Endothelial cell of umbilical vein (primary cell): Measurements from ENCODE around the gene PSME3IP1. TPM values are rescaled to one million over a fixed set of nuclear protein-coding genes. Genes with fewer than 3 reads are reported as not detected.
A peak's percentile ranks its signal among the peaks of the same experiment; 100 is the strongest.

ENCODE experiments used
- BruUV-seq: library from RNA; stranded (reverse); fragments of 400-500 nt; replicated peaks from 2 replicates; lab custom pipeline; 2021; lab: Mats Ljungman, UMichigan
- CTCF ChIA-PET: fragments of 300-600, 350-600 bp; sonication (Branson Sonifier 250); formaldehyde crosslinking; loops from one replicate; lab custom pipeline; 2021; ENCODE audit warnings: antibody characterized with exemption, inconsistent platforms; lab: Charles Lee
- POLR2A ChIA-PET: fragments of 300-600, 350-600 bp; sonication (Branson Sonifier 250); formaldehyde crosslinking; loops from one replicate; lab custom pipeline; 2021; ENCODE audit warnings: antibody characterized with exemption, inconsistent platforms; lab: Charles Lee
- DNase-seq: peaks from one replicate; pipeline ENCODE4 v3.0.0-alpha.2; 2011; ENCODE audit warnings: low read depth, low spot score
- FAIRE-seq: peaks from 2 replicates; lab custom pipeline; 2011; peaks lifted over from hg19 to GRCh38; lab: Jason Lieb, UNC
- H2AFZ ChIP-seq: 2 replicates; pipeline ENCODE4 v1.6.0; 2012; ENCODE audit warnings: low read depth, low read length, control low read depth, inconsistent platforms
- H3K27ac ChIP-seq: 2 replicates; pipeline ENCODE4 v1.5.1; 2011; ENCODE audit warnings: low read depth, mild to moderate bottlenecking, control low read depth, low read length, moderate library complexity; ENCODE audit not compliant: insufficient read depth
- H3K27me3 ChIP-seq, 2 experiments: 2 replicates each; pipeline versions ENCODE4 v1.6.0 to v1.6.1; 2011; ENCODE audit warnings: low read length in 2 of 2, mixed read lengths in 1 of 2; ENCODE audit not compliant: control insufficient read depth in 2 of 2, insufficient read depth in 2 of 2
- H3K36me3 ChIP-seq, 2 experiments: 2 replicates in 1 of 2; 3 replicates in 1 of 2; pipeline ENCODE4 v1.5.1; 2011; ENCODE audit warnings: low read length in 2 of 2, mild to moderate bottlenecking in 1 of 2, moderate library complexity in 1 of 2; ENCODE audit not compliant: control insufficient read depth in 2 of 2, insufficient read depth in 2 of 2; ENCODE audit errors: extremely low read depth in 1 of 2
- H3K4me1 ChIP-seq: 3 replicates; pipeline ENCODE4 v1.5.1; 2011; ENCODE audit warnings: mild to moderate bottlenecking, low read length; ENCODE audit not compliant: control insufficient read depth, insufficient read depth; ENCODE audit errors: extremely low read depth
- H3K4me2 ChIP-seq: 2 replicates; pipeline ENCODE4 v1.6.1; 2011; ENCODE audit warnings: low read length, control low read depth, mixed read lengths; ENCODE audit not compliant: insufficient read depth
- H3K4me3 ChIP-seq, 3 experiments: fragments of 200-600 bp in 1 of 3; sonication (generic), shearing (Covaris generic) in 1 of 3; replicated peaks in 1 of 3; 2 replicates each; pipeline ENCODE4 v1.5.1; 2011 to 2016; ENCODE audit warnings: control low read depth in 3 of 3, low read length in 3 of 3, mild to moderate bottlenecking in 2 of 3, inconsistent platforms in 1 of 3, low read depth in 1 of 3, moderate library complexity in 1 of 3; ENCODE audit not compliant: insufficient read depth in 1 of 3
- H3K79me2 ChIP-seq: 2 replicates; pipeline ENCODE4 v1.6.0; 2012; ENCODE audit warnings: low read length, inconsistent platforms; ENCODE audit not compliant: control insufficient read depth, insufficient read depth
- H3K9ac ChIP-seq: replicated peaks from 2 replicates; pipeline ENCODE3; 2011; ENCODE audit warnings: low read length, control low read depth; ENCODE audit not compliant: insufficient read depth; ENCODE audit errors: extremely low read depth
- H3K9me1 ChIP-seq: replicated peaks from 3 replicates; pipeline ENCODE4 v1.6.0; 2011; ENCODE audit warnings: mild to moderate bottlenecking, low read length; ENCODE audit not compliant: control insufficient read depth, insufficient read depth; ENCODE audit errors: extremely low read depth
- H3K9me3 ChIP-seq: replicated peaks from 2 replicates; pipeline ENCODE4 v1.5.1; 2012; ENCODE audit warnings: low read length, inconsistent platforms; ENCODE audit not compliant: control insufficient read depth, insufficient read depth
- H4K20me1 ChIP-seq: replicated peaks from 2 replicates; pipeline ENCODE3; 2011; ENCODE audit warnings: mild to moderate bottlenecking, low read length; ENCODE audit not compliant: control insufficient read depth, insufficient read depth; ENCODE audit errors: extremely low read depth
- CTCF ChIP-seq, 2 donors: IDR thresholded peaks; 1 replicate in 1 of 2; 2 replicates in 1 of 2; pipeline ENCODE4 v1.5.1; 2011; ENCODE audit warnings: low read length in 2 of 2, mild to moderate bottlenecking in 2 of 2, moderate library complexity in 2 of 2, control low read depth in 1 of 2, inconsistent platforms in 1 of 2, low read depth in 1 of 2; ENCODE audit not compliant: insufficient read depth in 1 of 2; ENCODE audit errors: extremely low read depth in 1 of 2
- EZH2 ChIP-seq: IDR thresholded peaks from 2 replicates; pipeline ENCODE4 v1.6.1; 2012; ENCODE audit warnings: borderline replicate concordance, low read depth, mild to moderate bottlenecking, moderate library complexity, low read length, inconsistent platforms; ENCODE audit not compliant: severe bottlenecking
- FOS ChIP-seq: IDR thresholded peaks from 2 replicates; pipeline ENCODE4 v1.6.1; 2011; ENCODE audit warnings: mild to moderate bottlenecking, low read length, moderate library complexity, borderline replicate concordance; ENCODE audit not compliant: insufficient read depth
- GATA2 ChIP-seq: IDR thresholded peaks from 2 replicates; pipeline ENCODE4 v1.7.0; 2011; ENCODE audit warnings: low read depth, mild to moderate bottlenecking, moderate library complexity, mixed read lengths, low read length; ENCODE audit not compliant: insufficient read length, insufficient read depth
- JUN ChIP-seq: IDR thresholded peaks from 2 replicates; pipeline ENCODE4 v1.6.1; 2011; ENCODE audit warnings: borderline replicate concordance, low read depth; ENCODE audit not compliant: insufficient read length, insufficient read depth
- MAX ChIP-seq: IDR thresholded peaks from 2 replicates; pipeline ENCODE4 v1.6.1; 2011; ENCODE audit not compliant: insufficient read depth, insufficient read length
- MYC ChIP-seq: IDR thresholded peaks from one replicate; pipeline ENCODE4 v1.6.1; 2011; ENCODE audit warnings: mild to moderate bottlenecking, low read depth, low read length
- POLR2A ChIP-seq: IDR thresholded peaks from 2 replicates; pipeline ENCODE4 v1.6.1; 2012; ENCODE audit warnings: low read depth, mild to moderate bottlenecking, control low read depth, low read length
- POLR2AphosphoS5 ChIP-seq: IDR thresholded peaks from 2 replicates; pipeline ENCODE4 v1.6.1; 2012; ENCODE audit warnings: low read depth, mild to moderate bottlenecking, control low read depth, low read length, moderate library complexity; ENCODE audit not compliant: insufficient read depth
- dilution Hi-C: fragments of 300-500 bp; cut with MboI; formaldehyde crosslinking; loops from one replicate; pipeline ENCODE4 v1.15.0; 2019; ENCODE audit warnings: low sequenced_read_pairs; ENCODE audit not compliant: extremely low pct_ligation_motif_present
- intact Hi-C: fragments of 100-400 bp; cut with micrococcal nuclease; formaldehyde crosslinking; loops from one replicate; pipeline ENCODE4 v1.10.0; 2022
- polyA plus RNA-seq, 4 experiments: library from polyadenylated mRNA; depleted of rRNA in 3 of 4; stranded (reverse) in 3 of 4; unstranded in 1 of 4; fragments of >200 nt; gene quantifications; 2 replicates each; pipeline versions ENCODE4 v1.2.1 to v1.2.3, GENCODE V29; 2011 to 2012; ENCODE audit warnings: missing spikeins in 1 of 4
- total RNA-seq: library from RNA; stranded (reverse); gene quantifications from 2 replicates; pipeline ENCODE4 v1.2.3, GENCODE V29; 2021

PSME3IP1 gene
- total and polyA plus RNA-seq, 2 donors (not counting 3 experiments of a cell fraction or from before 2014, with no cell fraction given): 86.2 to 91.8 TPM

GRCh38 chr16:57204675-57205074 is 18.8 kb upstream of the PSME3IP1 start:
- FAIRE-seq (no peak), DNase-seq (no peak)
- H3K4me2 ChIP-seq: no peak overlapping the region
- no peak overlapping the region for H3K4me3 ChIP-seq
- H3K9me3 ChIP-seq: no peaks in the 10 kb centered on the region
- H3K27ac ChIP-seq: no peak overlapping the region
- H3K9me1 ChIP-seq: no peaks in the 10 kb centered on the region
- intact Hi-C loops (no loop called here), dilution Hi-C loops (no loop called here)
- H2AFZ ChIP-seq: no peak overlapping the region
- ChIA-PET POLR2A (no interaction called here), CTCF (interaction anchor here (2.0 kb wide), 1 partner anchor 25 kb away, joined by 7 read pairs; no protein-coding TSS in a partner anchor)
- no peaks in the 10 kb centered on the region for H4K20me1 ChIP-seq
- H3K27me3 ChIP-seq: no peaks in the 10 kb centered on the region
- H3K9ac ChIP-seq: no peak overlapping the region
- no peaks in the 10 kb centered on the region for H3K4me1 ChIP-seq
- peaks cover 14% of the 10 kb centered on the region for H3K79me2 ChIP-seq
- TSS peak; percentile 40 for BruUV-seq
- TF ChIP-seq CTCF (IDR thresholded peaks at IDR 0.05; ENCODE audit: extremely low read depth in 1 of 2, insufficient read depth in 1 of 2, low read depth in 1 of 2, low read length in 2 of 2) (no peak), POLR2A (no peak), MYC (no peak), JUN (no peak), EZH2 (no peak), GATA2 (no peak), POLR2AphosphoS5 (no peak), FOS (no peak), MAX (no peak)
- H3K36me3 ChIP-seq: peaks cover 14 to 19% of the 10 kb centered on the region in 2 experiments
